GM21529 (cell line): ENCODE results near the gene SLN.

Experiments used
- ATAC-seq: cut with Tn5 transposase; IDR thresholded peaks from one replicate; pipeline ENCODE4 v1.9.1; 2021; ENCODE audit not compliant: unreplicated experiment

Gene SLN

GRCh38 chr11:107688322-107688918, 23.4 kb downstream of the SLN start:
- no peak for ATAC-seq

GRCh38 chr11:107683807-107684206, 28.0 kb downstream of the SLN start:
- ATAC-seq = no peak

- ATAC-seq = no peak
Measured at GRCh38 chr11:107683061-107683460, 28.8 kb downstream of the SLN start.

- no peak for ATAC-seq
Measured at GRCh38 chr11:107682572-107682971, 29.3 kb downstream of the SLN start.

- ATAC-seq = no peak
Measured at GRCh38 chr11:107682171-107682570, 29.7 kb downstream of the SLN start.

GRCh38 chr11:107679255-107680024, 32.4 kb downstream of the SLN start:
- ATAC-seq = no peak

GRCh38 chr11:107678632-107678971, 33.3 kb downstream of the SLN start:
- ATAC-seq = no peak

- ATAC-seq = no peak
Measured at GRCh38 chr11:107677924-107678631, 33.8 kb downstream of the SLN start.

GRCh38 chr11:107676336-107677057, 35.4 kb downstream of the SLN start:
- ATAC-seq = no peak

- no peak for ATAC-seq
Measured at GRCh38 chr11:107675902-107676301, 36.0 kb downstream of the SLN start.

- no peak for ATAC-seq
Measured at GRCh38 chr11:107669893-107670601, 41.8 kb downstream of the SLN start.

GRCh38 chr11:107669191-107669740, 42.6 kb downstream of the SLN start:
- ATAC-seq = no peak

- no peak for ATAC-seq
Measured at GRCh38 chr11:107666911-107667613, 44.8 kb downstream of the SLN start.

- no peak for ATAC-seq
Measured at GRCh38 chr11:107665018-107665417, 46.8 kb downstream of the SLN start.

GRCh38 chr11:107661656-107662055, 50.2 kb downstream of the SLN start:
- no peak for ATAC-seq

GRCh38 chr11:107660066-107660465, 51.8 kb downstream of the SLN start:
- no peak for ATAC-seq

GRCh38 chr11:107659310-107659709, 52.5 kb downstream of the SLN start:
- no peak for ATAC-seq
